Measurements from ENCODE around the gene ST8SIA4.

ST8SIA4 gene

DNA sequence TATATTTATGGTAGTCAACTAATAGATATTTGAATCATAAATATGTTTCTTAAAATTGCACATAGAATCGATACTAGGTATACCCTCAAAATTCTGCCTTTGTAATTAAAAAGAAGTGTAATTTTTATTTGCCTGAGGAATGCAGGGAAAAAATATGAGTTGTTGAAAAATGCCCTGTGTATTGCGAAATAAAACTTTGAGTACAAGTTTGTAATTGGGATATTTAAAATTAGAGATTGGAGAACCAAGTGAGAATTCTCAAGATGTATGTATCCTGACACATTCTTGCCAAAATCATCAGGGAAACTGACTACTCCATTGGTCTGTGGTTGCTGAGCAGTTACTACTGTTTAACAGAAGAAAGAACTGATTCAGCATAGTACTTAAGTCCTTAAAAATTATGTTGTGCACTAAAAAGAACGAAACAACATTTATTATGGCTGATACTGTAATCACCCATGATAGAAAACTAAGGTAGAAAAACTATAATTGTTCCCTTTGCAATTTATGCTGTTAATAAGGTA lies 36.0 kb downstream of the ST8SIA4 start:
- no peak for DNase-seq

DNA sequence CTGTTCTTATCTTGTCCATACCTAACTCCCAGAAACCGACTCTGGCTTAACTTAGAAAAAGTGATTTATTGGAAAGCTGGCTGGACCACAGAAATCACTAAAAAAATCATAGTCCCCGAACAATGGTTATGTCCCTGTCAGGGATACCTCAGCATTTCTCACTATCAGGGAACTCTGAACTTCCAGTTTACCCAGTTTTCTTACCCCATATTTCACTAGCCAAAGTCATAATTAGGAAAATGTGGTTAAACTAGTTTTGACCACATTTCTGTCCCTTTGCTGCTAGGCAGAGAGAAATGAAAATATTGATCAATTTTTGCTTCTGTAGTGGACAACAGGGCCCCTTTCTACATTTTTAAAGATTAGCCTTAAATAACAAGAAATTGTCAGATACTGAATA lies 38.2 kb downstream of the ST8SIA4 start:
- DNase-seq: no peak

DNA sequence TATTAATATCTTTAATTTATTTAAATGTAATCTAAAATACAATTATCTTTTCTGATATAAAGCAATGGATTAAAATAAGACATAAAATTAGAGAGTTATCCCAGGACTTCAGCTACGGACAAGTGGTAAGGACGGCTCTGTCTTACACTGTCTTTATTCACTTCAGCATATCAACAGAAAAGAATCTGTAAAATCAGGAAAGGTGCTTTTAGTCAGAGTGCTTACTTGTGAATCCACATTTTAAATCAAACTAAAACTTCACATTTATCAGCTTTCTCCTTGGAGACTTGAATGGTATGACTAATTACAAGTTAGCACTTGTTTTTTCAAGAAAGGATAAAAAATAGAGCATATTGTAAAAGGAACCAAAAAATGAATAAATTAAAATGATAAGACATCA lies 39.3 kb downstream of the ST8SIA4 start:
- no peak for DNase-seq

DNA sequence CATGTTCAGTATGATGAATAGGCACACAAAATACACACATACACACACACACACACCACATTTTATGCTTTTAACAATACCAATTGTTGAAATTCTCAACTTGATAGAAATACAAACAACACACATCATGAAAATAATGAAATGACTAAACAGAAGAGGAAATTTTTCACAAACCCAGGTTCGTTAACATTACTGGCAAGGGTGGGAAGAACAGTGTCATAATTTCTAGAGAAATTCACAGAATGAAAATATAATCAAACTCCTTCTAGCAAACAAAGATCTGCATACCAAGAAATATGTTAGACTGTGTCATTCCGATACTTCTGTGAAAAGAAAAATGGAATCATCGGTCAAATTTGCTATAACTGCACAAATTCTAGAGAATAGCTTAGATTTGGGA lies 41.9 kb downstream of the ST8SIA4 start:
- no peak for DNase-seq

DNA sequence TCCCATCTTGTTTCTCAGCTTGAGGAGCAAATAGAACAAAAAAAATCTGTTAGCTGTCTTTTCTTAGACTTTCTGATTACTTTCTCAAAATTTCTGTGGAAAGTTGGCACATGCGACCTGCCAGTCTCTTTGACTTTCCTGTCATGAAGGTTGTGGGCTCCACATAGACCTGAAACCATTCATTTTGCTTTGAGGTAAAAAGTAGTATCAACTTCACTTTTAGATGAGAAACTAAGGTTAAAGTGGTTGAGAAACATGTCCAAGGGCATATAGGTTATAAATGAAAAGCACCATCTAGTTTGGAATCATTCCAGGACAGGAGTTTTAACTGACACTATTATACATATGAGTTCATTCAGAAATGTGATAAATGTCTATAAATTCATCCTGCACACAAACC lies 42.7 kb downstream of the ST8SIA4 start:
- no peak for DNase-seq

DNA sequence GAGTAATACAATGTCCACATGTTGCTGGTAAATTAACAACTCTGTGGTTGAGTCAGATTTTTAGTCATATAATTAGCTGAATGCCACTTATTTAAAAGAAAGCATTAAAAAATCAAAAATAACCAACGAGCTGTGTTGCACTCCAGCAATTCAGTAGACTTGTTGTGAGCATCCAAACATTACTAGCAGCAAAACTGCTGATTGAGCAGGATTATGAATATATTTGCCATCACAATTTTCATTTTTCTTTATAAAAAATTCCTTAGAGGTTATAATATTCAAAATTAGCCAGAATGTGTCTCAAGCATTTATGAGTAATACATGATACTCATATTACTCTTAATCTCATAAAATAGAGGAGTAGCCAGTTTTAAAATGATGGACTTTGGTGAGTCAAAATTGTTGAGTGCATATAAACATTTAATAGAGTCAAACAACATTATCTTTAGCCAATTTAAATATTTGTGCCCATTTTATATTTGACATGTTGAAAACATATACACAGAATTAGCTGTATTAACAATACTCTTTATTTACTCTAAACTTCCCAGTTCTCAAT lies 44.0 kb downstream of the ST8SIA4 start:
- no peak for DNase-seq

DNA sequence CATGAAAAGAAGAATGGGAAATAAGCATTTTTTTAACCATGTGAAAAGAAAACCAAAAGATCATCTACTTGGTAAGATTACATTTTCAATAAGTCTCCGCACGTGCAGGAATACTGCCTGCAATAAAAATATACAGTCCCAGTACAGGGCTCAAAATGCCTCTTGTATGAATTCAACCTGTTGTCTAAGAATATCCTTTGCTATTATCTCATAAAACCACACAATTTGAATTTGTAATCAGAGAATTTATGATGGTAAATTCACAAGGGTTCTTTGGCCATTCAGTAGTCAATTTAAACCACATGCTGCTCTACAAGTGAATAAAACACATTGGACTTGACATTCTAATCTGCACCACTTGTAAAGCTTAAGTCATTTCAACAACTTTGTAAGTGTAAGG lies 46.6 kb downstream of the ST8SIA4 start:
- no peak for DNase-seq

DNA sequence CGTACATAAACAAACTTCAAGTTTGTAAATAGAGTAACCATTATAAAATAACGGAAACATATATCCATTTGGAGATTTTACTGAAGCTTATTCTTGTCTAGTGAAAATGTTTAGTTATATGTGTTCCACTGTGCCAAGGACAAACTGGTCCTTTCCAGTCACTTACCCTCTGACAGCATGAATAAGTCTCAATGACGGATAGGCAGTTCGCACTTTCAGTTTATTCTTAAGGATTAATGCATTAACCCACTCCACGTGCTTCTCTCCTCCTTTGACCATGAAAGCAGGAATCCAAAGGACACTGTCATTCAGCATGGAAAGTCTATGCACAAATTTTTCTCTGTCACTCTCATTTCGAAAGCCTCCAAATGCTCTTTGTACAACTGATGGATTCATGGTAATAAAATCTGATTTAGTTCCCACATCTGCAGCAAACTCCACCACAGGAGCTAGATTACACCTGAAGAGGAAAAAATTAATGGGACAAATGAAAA lies 47.1 kb downstream of the ST8SIA4 start:
- DNase-seq: no peak

DNA sequence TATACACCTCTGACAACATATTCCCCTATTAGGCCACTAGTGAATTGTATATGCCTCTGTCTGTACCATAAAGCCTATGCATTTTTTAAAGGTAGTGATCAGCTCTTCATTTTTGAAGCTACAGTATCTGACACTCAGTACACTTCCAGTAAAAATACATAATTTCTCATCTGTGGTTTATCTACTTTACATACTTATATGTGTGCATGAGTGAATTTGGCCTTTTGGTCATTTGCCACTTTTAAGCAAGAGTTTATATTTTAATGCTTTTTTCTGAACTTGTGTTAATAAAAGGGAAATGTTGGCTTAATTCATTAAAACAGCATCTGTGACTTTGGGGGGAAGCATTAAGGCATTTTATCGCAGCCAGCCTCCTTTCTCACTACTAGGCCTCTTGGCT lies 47.8 kb downstream of the ST8SIA4 start:
- no peak for DNase-seq

DNA sequence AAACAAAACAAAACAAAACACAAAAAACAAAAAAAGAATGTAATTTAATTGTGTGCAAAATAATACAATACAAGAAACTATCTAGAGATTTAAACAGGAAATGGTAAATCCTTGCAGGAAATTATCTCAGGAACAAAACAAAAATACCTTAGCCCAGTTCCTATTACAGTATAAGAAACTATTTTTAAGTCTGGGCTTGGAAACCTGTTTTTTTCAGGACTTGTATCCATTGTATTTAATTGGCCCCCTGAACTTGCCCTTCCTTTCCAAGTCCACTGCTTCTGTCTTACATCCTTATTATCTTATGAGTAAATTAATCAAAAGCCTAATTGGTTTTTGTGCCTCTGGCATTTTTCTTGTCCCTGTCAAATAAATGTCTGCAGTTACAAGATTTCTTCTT lies 48.5 kb downstream of the ST8SIA4 start:
- DNase-seq: no peak

DNA sequence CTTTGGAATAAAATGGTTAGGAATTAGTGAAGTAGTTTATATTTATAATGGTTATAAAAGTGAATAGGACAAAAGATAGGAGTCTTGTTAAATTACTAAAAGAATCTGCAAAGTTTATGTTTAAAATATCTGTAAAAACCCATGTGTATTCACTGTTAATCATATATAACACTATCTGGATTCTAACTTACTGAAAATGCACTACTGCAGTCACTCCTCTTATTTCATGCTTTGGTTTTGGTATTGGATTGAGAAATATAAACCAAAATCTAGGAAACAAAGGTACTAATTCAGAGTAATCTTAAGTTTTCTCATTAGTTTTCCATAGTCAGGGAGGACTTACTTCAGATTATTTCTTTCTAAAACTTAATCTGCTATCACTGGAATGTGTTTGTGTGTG lies 49.5 kb downstream of the ST8SIA4 start:
- DNase-seq: no peak

DNA sequence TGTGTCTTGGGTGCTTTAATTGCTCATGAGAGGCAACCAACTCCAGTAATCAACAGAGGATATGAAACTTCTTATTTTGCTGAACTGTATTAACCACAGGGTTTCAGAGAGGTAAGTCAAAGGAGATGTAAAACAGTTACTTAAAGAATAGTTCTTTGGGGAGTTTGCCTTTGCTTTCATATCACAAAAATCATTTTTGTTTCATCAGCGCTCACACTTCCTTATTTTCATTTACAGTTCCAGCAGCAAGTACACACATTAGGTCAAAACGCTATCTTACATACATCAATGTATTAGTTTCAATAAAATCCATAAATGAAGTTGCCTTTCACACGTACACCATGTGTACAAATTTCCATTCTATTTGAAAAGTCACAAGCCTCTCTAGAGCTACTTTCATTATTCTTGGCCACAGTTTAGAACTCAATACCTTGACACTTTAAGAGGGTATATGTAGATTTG lies 50.1 kb downstream of the ST8SIA4 start:
- DNase-seq: no peak

DNA sequence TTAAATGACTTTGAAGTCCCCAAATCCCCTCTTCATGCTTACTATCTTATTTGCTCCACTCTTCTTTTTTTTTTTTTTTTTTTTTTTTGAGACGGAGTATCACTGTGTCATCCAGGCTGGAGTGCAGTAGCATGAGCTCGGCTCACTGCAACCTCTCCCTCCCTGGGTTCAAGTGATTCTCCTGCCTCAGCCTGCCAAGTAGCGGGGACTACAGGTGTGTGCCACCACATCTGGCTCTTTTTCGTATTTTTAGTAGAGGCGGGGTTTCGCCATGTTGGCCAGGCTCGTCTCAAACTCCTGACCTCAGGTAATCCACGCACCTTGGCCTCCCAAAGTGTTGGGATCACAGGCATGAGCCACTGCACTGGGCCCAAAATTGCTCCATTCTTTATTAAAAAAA lies 51.0 kb downstream of the ST8SIA4 start:
- no peak for DNase-seq

DNA sequence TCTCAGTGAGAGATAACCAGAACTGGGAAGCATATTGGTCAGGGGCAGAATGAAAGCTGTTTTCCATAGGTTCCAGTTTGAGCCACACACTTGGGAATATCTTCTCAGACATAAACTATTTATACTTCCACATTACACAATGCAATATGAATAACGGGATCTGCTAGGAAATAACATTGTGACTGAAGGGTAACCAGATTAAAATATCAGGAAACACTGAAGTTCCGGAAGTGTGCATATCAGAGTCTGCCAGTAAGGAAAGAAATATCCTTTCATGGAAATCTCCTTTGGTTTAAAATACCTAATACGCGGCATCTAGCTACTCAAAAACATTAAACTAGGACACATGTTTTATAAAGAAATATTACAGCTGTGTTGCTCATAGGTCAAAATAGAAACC lies 56.3 kb downstream of the ST8SIA4 start:
- DNase-seq: no peak

DNA sequence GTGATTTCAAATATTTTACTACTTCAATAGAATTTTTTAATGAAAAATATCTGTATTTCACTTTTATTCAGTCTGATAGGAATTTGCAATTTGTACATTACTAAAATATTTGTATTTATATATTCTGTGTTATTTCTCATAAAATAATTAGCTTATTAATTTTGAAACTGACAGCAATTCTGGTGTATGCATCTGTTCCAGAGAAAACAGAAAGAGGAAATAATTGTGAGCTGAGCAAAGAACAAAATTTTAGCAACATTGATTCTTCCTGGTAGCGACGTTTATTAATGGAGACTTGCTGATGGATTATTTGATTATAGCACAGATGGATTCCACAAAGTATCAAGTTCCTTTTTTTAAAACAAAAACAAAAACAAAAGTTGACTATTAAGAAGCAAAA lies 61.0 kb downstream of the ST8SIA4 start:
- no peak for DNase-seq

DNA sequence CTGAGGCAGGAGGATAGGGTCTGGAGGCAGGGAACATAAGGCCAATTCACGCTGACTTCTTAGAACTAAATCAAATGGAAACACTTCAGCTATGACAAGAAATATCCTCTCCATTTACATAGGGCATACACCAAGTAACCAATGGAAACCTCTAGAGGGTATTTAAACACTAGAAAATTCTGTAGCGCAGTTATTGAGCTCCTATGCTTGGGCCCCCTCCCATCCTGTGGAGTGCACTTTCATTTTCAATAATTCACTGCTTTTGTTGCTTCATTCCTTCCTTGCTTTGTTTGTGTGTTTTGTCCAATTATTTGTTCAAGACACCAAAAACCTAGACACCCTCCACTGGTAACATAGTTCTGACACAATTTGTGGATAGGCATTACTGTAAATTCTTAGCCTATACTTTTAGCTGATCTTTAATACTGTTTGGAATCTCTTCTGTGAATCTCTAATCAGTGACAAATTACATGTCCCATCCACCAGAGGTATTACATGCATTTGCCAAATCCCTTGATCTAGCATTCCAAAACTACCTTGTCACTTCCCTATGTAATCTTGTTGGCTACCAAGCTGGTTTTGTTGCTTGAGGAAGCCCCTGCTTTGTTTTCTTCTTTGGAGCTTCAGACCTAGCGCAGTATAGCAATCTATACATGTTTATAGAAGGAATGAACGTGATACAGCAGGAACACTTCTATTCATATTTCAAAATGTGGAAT lies 61.6 kb downstream of the ST8SIA4 start:
- DNase-seq: no peak

DNA sequence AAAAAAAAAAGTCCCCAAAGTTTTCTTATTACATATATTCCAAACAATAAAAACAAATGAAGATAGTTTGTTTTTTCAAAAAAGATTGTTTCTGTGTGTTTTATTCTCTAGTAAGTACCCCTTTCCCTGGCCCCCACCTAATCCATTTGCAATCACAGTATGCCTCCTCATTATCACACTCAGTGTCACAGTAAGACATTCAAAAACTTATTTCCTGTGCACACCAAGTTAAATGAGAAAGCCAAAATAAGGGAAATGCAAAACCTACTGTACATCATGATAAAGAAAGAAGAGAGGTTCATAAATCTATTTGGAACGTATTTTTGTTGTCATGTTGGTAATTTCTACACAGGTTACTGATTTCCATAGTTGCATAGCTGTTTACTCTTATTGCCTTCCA lies 62.3 kb downstream of the ST8SIA4 start:
- DNase-seq: no peak

DNA sequence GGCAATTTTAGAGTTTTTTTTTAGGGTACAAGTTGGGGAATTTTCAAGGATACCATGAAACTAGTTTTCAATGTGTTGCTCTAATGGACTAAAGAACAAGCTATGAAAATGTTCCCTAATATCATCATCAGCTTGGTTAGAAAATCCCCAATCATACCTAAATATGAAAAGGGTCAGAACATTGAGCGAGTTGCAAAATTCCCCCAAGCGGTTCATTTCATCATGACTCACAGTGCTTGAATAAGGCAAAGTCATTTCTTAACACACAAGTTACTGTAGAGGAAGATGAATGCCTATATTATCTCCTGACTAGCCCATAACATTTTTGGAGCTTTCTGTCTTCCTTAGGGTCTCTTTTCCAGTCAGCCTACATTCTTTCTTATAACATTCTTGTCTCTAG lies 62.7 kb downstream of the ST8SIA4 start:
- DNase-seq: no peak

DNA sequence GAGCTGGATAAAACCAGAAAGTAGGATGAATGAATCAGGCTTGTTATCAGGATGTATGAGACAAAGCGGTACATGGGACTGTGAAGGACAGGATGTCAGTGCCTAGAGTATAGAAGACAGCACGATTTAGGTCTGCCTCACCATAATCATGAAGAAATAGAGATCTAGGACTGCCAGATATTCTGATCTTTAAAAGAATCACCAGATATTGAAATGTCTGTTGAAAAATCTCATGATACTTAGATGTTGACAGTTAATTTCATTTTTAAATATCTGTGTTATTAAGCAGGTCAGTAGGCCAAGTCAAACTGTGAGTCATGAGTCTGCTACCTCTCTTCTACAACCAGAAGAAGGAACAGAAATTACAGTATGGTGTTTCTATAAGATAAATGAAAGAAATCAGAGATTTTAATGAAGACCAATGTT lies 65.0 kb downstream of the ST8SIA4 start:
- no peak for DNase-seq

DNA sequence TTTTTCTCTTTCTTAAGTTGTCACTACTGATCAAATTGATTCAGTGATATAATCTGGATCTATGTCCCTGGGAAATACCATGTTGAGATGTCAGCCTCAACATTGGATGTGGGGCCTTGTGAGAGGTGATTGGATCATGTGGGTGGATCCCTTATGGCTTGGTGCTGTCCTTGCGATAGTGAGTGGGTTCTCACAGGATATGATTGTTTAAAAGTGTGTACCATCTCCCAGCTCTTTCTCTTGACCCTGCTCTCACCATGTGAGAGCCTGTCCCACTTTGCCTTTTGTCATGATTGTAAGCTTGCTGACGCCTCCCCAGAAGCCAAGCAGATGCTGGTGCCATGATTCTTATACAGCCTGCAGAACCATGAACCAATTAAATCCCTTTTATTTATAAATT lies 68.6 kb downstream of the ST8SIA4 start:
- no peak for DNase-seq

DNA sequence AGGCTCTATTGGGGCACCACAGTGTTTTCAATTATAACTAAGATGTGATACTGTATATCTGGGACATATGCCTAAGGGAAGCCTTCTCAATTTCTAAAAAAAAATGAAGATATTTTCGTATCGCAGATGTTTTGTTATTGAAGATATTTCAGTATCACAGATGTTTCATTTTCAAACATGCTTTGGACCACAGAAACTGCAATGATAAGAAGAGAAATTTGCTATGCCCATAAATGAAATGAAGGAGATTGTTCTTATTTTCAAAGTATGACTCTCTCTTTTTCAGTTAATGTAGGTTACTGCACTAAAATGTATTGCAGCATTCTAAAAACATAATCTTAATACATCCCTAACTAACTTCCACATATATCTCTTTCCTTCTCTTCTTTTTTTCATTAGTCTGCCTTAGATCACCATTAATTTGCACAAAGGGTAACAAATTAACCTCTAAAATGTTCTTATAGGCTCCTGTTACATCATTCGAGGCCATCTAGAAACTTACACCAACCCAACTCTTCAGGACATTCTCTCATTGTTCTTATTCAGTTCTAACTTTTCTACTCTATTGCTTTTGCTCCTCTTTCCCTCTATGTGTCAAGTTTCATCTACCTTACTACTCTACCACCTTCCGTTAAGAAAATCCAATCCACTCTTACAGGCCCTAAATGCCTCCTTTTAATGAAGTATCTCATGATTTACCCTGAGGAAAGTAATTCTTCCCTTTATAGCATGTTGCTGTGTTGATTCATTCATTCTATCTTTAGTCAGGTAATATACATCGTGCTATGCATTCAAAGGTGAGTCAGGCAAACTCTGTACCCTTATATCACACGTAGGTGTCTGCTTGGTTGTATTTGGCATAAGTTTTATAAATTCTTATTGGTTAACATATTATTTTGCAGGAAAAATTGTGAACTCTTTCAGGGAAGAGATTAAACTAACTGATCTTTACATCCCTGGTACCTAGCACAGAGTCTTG lies 70.5 kb downstream of the ST8SIA4 start:
- DNase-seq: no peak

DNA sequence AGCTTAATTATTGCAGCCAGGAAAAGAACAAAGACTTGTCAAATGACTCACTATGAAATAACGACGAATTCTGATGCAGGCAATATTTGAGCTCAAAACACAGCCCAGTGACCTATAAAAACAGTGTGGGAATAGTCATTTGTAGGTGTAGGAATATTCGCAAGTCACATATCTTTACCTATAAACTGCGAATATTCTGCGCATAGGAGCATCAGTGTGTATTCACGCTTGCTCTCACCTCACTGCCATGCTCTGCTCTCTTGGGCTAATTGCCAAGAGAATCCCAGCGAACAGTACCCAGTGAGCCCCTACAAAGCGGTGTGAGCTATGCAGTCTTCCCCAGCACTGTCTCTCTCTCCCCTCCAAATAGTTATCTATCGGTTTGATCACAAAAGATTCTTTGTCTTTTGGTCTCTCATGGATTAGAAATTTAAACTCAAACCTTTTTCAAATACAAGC lies 74.2 kb downstream of the ST8SIA4 start:
- DNase-seq: no peak
